Sigmoid colon (tissue), 7 donors: ENCODE data around the gene LRCH1. TPM values are rescaled to one million over a fixed set of nuclear protein-coding genes. Genes with fewer than 3 reads are reported as not detected.
"Not testable (repeated sequence)": the region's sequence is repeated elsewhere in the genome, so short reads cannot be mapped to it uniquely, and the experiment has no call there.

Experiments
- DNase-seq: peaks from one replicate; pipeline ENCODE4 v3.0.0-alpha.2; 2019
- H3K27ac ChIP-seq, 4 donors: fragments of 200-600 bp; sonication (generic); one replicate each; pipeline ENCODE4 v1.5.1; 2016 to 2019; ENCODE audit warnings: mild to moderate bottlenecking in 1 of 4
- H3K27me3 ChIP-seq, 3 donors: fragments of 200-600 bp; sonication (generic); one replicate each; pipeline ENCODE4 v1.5.1; 2019; ENCODE audit warnings: mild to moderate bottlenecking in 1 of 3
- H3K36me3 ChIP-seq, 4 donors: fragments of 200-600 bp; sonication (generic); one replicate each; pipeline ENCODE4 v1.5.1; 2016 to 2019
- H3K4me1 ChIP-seq, 4 donors: fragments of 200-600 bp; sonication (generic); one replicate each; pipeline ENCODE4 v1.5.1; 2017 to 2019
- H3K4me3 ChIP-seq, 4 donors: fragments of 200-600 bp; sonication (generic); one replicate each; pipeline ENCODE4 v1.5.1; 2017 to 2019; ENCODE audit warnings: mild to moderate bottlenecking in 2 of 4, moderate library complexity in 1 of 4
- H3K9me3 ChIP-seq, 4 donors: fragments of 200-600 bp in 3 of 4; sonication (generic) in 3 of 4; one replicate each; pipeline versions ENCODE4 v1.5.1 to v1.6.1; 2013 to 2019
- EP300 ChIP-seq, 4 donors: sonication (generic); formaldehyde crosslinking; IDR thresholded peaks; one replicate each; pipeline ENCODE4 v1.6.1; 2017; ENCODE audit warnings: antibody characterized with exemption in 4 of 4
- POLR2A ChIP-seq, 2 donors: fragments of 450-650 bp; IDR thresholded peaks; one replicate each; pipeline ENCODE4 v1.6.1; 2016; ENCODE audit warnings: antibody characterized with exemption in 2 of 2, mild to moderate bottlenecking in 2 of 2, moderate library complexity in 2 of 2
- POLR2AphosphoS5 ChIP-seq, 4 donors: sonication (generic); formaldehyde crosslinking; IDR thresholded peaks; one replicate each; pipeline ENCODE4 v1.6.1; 2017; ENCODE audit warnings: antibody characterized with exemption in 4 of 4
- WGBS, 2 donors: extraction: QIAGEN DNeasy Blood & Tissue Kit; methylation state at CpG; one replicate each; pipeline ENCODE4 v1.1.7; 2013; 5-methylcytosine and 5-hydroxymethylcytosine counted together
- intact Hi-C: fragments of 100-400 bp; cut with DNase I; formaldehyde crosslinking; loops from one replicate; pipeline ENCODE4 v1.15.1; 2023
- polyA plus RNA-seq, 3 donors: library from polyadenylated mRNA; stranded (reverse); fragments of 200-250 nt; gene quantifications; one replicate each; pipeline ENCODE4 v1.2.3, GENCODE V29; 2013
- total RNA-seq, 4 donors: library from RNA; depleted of rRNA; stranded (reverse); fragments of >200 nt; gene quantifications; one replicate each; pipeline ENCODE4 v1.1.0, GENCODE V29; 2016
- TF ChIP-seq, protein P1 (sequence below), 4 experiments: fragments of 450-650 bp in 3 of 4; fragments of 200-600 bp in 1 of 4; IDR thresholded peaks; one replicate each; pipeline ENCODE4 v1.5.1; 2016 to 2019; ENCODE audit warnings: antibody characterized with exemption in 4 of 4, mild to moderate bottlenecking in 3 of 4, moderate library complexity in 2 of 4
- donor health status: healthy with polysubstance abuse.
- donor health status: Bipolar disorder and iron deficiency.
- donor health status: healthy.

The LRCH1 gene
- total and polyA plus RNA-seq, 7 donors, result 4.2 to 54.0 (median 32.4) TPM

DNA sequence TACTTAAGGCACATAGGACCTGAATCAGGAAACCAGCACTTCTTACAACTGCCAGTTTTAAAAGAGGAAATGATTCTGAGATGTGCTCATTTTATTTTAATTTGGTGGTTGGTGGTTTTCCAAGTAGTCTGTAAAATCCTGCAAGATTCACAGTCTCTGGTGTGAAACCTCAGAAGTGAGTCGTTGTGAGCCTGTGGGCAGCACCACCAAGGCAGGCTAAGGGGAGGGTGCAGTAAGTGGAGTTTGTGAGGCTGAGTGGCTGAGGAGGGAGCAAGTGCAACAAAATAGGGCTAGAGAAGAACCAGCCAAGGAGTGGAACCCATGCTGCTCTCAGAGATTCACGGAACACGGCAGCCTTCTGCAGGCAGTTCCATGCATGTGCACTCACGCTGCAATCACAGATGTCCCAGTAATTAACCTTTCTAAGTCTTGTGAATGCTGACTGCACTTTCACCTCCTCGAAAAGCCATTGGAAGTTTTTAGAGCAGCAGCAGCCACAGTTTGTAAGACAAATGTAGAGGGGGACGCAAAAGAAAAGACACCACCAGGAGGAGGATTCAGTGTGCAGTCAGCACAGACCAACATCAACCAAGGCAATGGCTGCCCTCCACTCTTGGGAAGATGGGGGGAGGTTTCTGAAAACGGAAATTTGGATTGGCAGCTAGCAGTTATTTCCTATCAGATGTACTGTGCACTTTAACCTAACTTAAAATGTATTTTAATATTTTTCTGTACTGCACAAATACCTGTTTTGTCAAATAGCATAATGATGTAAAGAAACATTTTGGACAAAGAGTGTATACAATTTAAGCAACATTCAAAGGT lies 199.1 kb downstream of the LRCH1 start:
- TF ChIP-seq, protein P1, sequence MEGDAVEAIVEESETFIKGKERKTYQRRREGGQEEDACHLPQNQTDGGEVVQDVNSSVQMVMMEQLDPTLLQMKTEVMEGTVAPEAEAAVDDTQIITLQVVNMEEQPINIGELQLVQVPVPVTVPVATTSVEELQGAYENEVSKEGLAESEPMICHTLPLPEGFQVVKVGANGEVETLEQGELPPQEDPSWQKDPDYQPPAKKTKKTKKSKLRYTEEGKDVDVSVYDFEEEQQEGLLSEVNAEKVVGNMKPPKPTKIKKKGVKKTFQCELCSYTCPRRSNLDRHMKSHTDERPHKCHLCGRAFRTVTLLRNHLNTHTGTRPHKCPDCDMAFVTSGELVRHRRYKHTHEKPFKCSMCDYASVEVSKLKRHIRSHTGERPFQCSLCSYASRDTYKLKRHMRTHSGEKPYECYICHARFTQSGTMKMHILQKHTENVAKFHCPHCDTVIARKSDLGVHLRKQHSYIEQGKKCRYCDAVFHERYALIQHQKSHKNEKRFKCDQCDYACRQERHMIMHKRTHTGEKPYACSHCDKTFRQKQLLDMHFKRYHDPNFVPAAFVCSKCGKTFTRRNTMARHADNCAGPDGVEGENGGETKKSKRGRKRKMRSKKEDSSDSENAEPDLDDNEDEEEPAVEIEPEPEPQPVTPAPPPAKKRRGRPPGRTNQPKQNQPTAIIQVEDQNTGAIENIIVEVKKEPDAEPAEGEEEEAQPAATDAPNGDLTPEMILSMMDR (IDR thresholded peaks at IDR 0.05), result no peak
- TF ChIP-seq POLR2AphosphoS5 (IDR thresholded peaks at IDR 0.05) (no peak), EP300 (IDR thresholded peaks at IDR 0.05) (no peak), POLR2A (IDR thresholded peaks at IDR 0.05) (no peak)
- Histone ChIP-seq H3K27me3 (no peaks in the 10 kb centered on the region), H3K9me3 (no peaks in the 10 kb centered on the region), H3K27ac (no peak overlapping the region), H3K4me3 (no peak overlapping the region), H3K4me1 (no peaks in the 10 kb centered on the region), H3K36me3 (peaks cover 0 to 47% (median 10%) of the 10 kb centered on the region in 4 donors)
- 57 to 83% methylated on average over 7 of the region's 7 CpGs for WGBS, 2 donors
- no peak for DNase-seq
- intact Hi-C loops, result no loop called here

DNA sequence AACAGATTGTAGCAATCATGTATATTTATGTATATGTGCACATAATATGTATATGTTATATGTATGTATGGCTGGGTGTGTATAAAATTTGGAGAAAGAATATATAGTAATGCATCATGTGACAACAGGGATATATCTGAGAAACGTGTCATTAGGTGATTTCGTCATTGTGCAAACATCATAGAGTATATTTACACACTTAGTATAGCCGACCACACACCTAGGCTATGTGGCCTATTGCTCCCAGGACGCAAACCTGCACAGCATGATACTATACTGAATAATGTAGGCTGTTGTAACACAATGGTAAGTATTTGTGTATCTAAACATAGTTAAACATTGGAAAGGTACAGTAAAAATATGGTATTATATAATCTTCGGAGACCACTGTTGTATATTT lies 200.2 kb downstream of the LRCH1 start:
- WGBS, 2 donors, result 17 to 62% methylated on average over 5 of the region's 5 CpGs
- H3K9me3 ChIP-seq, result no peaks in the 10 kb centered on the region
- H3K27me3 ChIP-seq, result no peaks in the 10 kb centered on the region
- no peak overlapping the region for H3K4me3 ChIP-seq
- intact Hi-C loops, result no loop called here
- H3K27ac ChIP-seq, result no peak overlapping the region
- no peaks in the 10 kb centered on the region for H3K4me1 ChIP-seq
- H3K36me3 ChIP-seq, result peaks cover 0 to 42% (median 9%) of the 10 kb centered on the region in 4 donors
- TF ChIP-seq EP300 (IDR thresholded peaks at IDR 0.05) (no peak), POLR2AphosphoS5 (IDR thresholded peaks at IDR 0.05) (no peak), POLR2A (IDR thresholded peaks at IDR 0.05) (no peak)
- TF ChIP-seq, protein P1 (IDR thresholded peaks at IDR 0.05), result no peak
- DNase-seq, result no peak

DNA sequence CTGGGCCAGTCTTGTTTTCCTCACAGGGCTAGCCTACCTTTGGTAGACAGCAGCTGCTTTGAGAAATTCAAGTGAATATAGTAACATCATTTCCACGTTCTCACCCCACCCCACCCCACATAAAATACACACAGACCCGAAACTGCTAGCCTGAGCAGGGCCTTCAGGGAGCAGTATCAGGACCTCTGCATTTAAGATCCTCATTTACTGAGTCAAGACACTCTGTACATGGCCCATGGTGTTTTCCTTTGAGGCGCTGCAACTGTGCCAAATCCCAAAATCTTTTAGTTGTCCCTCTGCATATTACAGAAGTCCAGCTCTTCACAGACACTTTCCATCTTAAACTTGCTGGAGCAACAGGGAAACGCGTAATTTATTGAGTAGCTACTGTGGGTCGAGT lies 200.9 kb downstream of the LRCH1 start:
- Histone ChIP-seq H3K9me3 (no peaks in the 10 kb centered on the region), H3K4me1 (no peaks in the 10 kb centered on the region), H3K4me3 (no peak overlapping the region), H3K27me3 (no peaks in the 10 kb centered on the region), H3K27ac (no peak overlapping the region), H3K36me3 (peaks cover 0 to 34% (median 7%) of the 10 kb centered on the region in 4 donors)
- TF ChIP-seq EP300 (IDR thresholded peaks at IDR 0.05) (no peak), POLR2AphosphoS5 (IDR thresholded peaks at IDR 0.05) (no peak), POLR2A (IDR thresholded peaks at IDR 0.05) (no peak)
- TF ChIP-seq, protein P1 (IDR thresholded peaks at IDR 0.05), result no peak
- DNase-seq, result no peak
- intact Hi-C loops, result no loop called here
- 83 to 85% methylated on average over 6 of the region's 6 CpGs for WGBS, 2 donors

DNA sequence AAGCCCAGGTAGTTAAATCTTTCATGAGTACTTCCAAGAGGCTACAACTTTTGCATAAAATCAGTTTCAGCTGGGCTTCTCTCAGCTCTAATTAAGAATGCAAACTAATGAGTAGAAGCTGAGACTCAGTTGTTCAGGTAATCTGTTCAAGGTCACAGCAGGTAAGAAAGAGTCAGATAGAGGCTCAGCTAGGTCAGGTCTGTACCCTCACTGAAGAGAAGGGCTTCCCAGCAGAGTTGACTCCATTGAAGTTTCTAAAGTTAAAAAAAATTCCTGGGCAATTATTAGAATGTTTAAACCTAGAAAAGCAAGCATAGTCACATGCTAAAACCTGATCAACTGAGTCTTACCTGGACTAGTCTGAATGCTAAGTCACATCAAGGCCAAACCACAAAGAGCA lies 201.8 kb downstream of the LRCH1 start:
- no peak for DNase-seq
- H3K4me3 ChIP-seq, result no peak overlapping the region
- no peaks in the 10 kb centered on the region for H3K9me3 ChIP-seq
- TF ChIP-seq, protein P1 (IDR thresholded peaks at IDR 0.05), result no peak
- TF ChIP-seq POLR2A (IDR thresholded peaks at IDR 0.05), result no peak
- TF ChIP-seq POLR2AphosphoS5 (IDR thresholded peaks at IDR 0.05), result no peak
- TF ChIP-seq EP300 (IDR thresholded peaks at IDR 0.05), result no peak
- H3K36me3 ChIP-seq, result peaks cover 0 to 28% (median 7%) of the 10 kb centered on the region in 4 donors
- no peaks in the 10 kb centered on the region for H3K27me3 ChIP-seq
- intact Hi-C loops, result no loop called here
- H3K27ac ChIP-seq, result no peak overlapping the region
- H3K4me1 ChIP-seq, result no peaks in the 10 kb centered on the region

DNA sequence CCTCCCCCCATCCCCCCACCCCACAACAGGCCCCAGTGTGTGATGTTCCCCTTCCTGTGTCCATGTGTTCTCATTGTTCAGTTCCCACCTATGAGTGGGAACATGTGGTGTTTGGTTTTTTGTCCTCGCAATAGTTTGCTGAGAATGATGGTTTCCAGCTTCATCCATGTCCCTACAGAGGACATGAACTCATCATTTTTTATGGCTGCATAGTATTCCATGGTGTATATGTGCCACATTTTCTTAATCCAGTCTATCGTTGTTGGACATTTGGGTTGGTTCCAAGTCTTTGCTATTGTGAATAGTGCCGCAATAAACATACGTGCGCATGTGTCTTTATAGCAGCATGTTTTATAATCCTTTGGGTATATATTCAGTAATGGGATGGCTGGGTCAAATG lies 202.5 kb downstream of the LRCH1 start:
- DNase-seq, H3K4me3 ChIP-seq, intact Hi-C loops, H3K4me1 ChIP-seq, H3K27ac ChIP-seq, H3K9me3 ChIP-seq, H3K27me3 ChIP-seq: not testable (repeated sequence)
- H3K36me3 ChIP-seq, result peaks cover 0 to 22% (median 6%) of the 10 kb centered on the region in 4 donors
- 62 to 87% methylated on average over 1 to 4 of the region's 5 CpGs for WGBS, 2 donors
